HCT116 (cell line): ENCODE data around the gene MPIG6B.

Experiments
- CTCF ChIP-seq, 3 experiments: fragments of 200-600 bp in 1 of 3; sonication (generic) in 1 of 3; IDR thresholded peaks in 2 of 3; conservative IDR thresholded peaks in 1 of 3; 2 replicates each; pipeline ENCODE4 v1.5.1; 2012 to 2017; ENCODE audit warnings: low read depth in 2 of 3, low read length in 2 of 3, antibody characterized with exemption in 1 of 3, borderline replicate concordance in 1 of 3, control low read depth in 1 of 3, mild to moderate bottlenecking in 1 of 3, mixed read lengths in 1 of 3, mixed run types in 1 of 3, moderate library complexity in 1 of 3; ENCODE audit not compliant: insufficient read depth in 1 of 3
- SIN3A ChIP-seq: IDR thresholded peaks from 2 replicates; pipeline ENCODE4 v1.6.1; 2012; ENCODE audit warnings: low read depth
- TCF7L2 ChIP-seq: IDR thresholded peaks from 2 replicates; pipeline ENCODE4 v1.7.0; 2011; ENCODE audit warnings: borderline replicate concordance, inconsistent platforms; ENCODE audit not compliant: insufficient read depth, insufficient read length; ENCODE audit errors: extremely low read depth

DNA sequence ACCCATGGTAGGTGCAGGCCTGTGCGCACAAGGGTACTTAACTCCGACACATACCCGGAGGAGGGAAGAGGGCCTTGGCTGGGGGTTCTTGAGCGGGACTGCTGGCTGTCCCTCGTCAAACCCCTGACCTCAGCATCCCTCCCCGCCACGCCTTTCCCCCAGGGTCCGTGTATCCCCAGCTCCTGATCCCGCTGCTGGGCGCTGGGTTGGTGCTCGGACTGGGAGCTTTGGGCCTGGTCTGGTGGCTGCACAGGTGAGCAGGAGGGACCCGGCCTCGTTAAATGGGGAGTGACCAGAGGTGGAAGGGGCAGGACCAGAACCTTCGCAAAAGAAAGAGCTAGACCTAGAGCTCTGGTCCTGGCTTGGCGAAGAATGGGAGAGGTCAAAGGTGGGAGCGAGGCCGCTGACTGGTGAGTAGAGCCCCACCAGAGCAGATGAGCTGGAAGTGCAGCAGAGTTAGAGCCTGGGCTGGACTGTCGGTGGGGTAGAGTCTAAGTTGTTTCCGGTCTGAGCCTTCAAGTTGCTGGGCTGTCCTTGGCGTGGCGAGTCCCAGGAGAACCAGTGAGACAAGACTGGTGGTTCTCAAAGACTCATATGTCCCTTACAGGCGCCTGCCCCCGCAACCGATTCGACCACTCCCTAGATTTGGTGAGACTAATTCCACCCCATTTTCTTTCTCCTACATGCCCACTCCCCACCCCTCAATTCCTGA, 963 bp downstream of the MPIG6B start:
- TF ChIP-seq CTCF (IDR thresholded peaks at IDR 0.05 in 2 of 3, conservative IDR thresholded peaks at IDR 0.05 in 1 of 3; ENCODE audit: borderline replicate concordance in 1 of 3, insufficient read depth in 1 of 3, low read depth in 2 of 3, low read length in 2 of 3) (no peak), SIN3A (no peak), TCF7L2 (no peak)
